ENCODE data around the gene PLIN3.
"Not testable (repeated sequence)": the region's sequence is repeated elsewhere in the genome, so short reads cannot be mapped to it uniquely, and the experiment has no call there.

The PLIN3 gene

GRCh38 chr19:4829001-4829712, 38.3 kb downstream of the PLIN3 start:
- peak; percentile 24 for TF ChIP-seq CTCF (IDR thresholded peaks at IDR 0.05; ENCODE audit: extremely low read depth, insufficient read depth, missing control alignments)
- DNase-seq (ENCODE audit: low spot score): peak; percentile 31
- in situ Hi-C loops (cut with MboI; ENCODE audit: low pct_unique_long_range_greater_than_20kb, low sequenced_read_pairs, unreplicated experiment): no loop called here

DNA sequence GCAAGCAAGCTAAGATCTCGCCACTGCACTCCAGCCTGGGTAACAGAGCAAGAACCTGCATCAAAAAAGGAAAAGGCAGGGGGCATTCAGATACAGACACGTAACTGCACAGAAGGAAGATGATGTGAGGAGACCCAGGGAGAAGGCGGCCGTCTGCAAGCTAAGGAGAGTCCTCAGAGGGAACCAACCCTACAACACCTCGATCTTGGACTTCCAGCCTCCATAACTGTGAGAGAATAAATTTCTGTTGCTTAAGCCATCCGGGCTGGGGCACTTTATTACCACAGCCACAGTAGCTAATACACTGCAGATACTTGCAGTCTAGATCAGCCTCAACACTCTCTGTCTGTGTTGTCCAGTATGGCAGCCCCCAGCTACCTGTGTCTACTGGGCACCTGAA, 43.9 kb downstream of the PLIN3 start:
- no peak for DNase-seq (ENCODE audit: low spot score)
- in situ Hi-C loops (cut with MboI; ENCODE audit: low pct_unique_long_range_greater_than_20kb, low sequenced_read_pairs, unreplicated experiment): no loop called here
- no peak for TF ChIP-seq CTCF (IDR thresholded peaks at IDR 0.05; ENCODE audit: extremely low read depth, insufficient read depth, missing control alignments)

- in situ Hi-C loops (cut with MboI; ENCODE audit: low pct_unique_long_range_greater_than_20kb, low sequenced_read_pairs, unreplicated experiment); DNase-seq (ENCODE audit: low spot score): not testable (repeated sequence)
Observed at GRCh38 chr19:4822354-4822753, 45.1 kb downstream of the PLIN3 start.

DNA sequence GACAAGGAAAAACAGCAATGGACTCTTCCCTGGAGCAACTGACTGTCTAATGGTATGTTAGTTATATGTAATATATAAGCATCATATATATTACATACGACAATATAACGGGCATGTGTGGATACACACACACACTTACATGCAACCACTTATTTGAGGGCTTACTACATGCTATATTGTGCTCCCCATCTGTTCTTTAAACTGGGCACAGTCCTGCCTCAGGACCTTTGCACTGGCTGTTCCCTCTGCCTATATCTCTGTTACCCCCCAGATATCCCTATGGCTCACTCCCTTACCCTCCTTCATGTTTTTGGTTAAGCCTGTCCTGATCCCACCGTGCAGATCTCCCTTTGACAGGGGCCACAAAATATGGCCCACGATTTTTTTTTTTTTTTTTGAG, 46.2 kb downstream of the PLIN3 start:
- in situ Hi-C loops (cut with MboI; ENCODE audit: low pct_unique_long_range_greater_than_20kb, low sequenced_read_pairs, unreplicated experiment): no loop called here
- no peak for DNase-seq (ENCODE audit: low spot score)
- TF ChIP-seq CTCF (IDR thresholded peaks at IDR 0.05; ENCODE audit: extremely low read depth, insufficient read depth, missing control alignments): no peak

- no peak for DNase-seq (ENCODE audit: low spot score)
- no peak for TF ChIP-seq CTCF (IDR thresholded peaks at IDR 0.05; ENCODE audit: extremely low read depth, insufficient read depth, missing control alignments)
- in situ Hi-C loops (cut with MboI; ENCODE audit: low pct_unique_long_range_greater_than_20kb, low sequenced_read_pairs, unreplicated experiment): loop anchor here (10.0 kb wide), 2 partner anchors 97 to 217 kb away; no protein-coding TSS in a partner anchor
Observed at GRCh38 chr19:4817467-4818277, 49.8 kb downstream of the PLIN3 start.

GRCh38 chr19:4816950-4817278, 50.6 kb downstream of the PLIN3 start:
- TF ChIP-seq CTCF (IDR thresholded peaks at IDR 0.05; ENCODE audit: extremely low read depth, insufficient read depth, missing control alignments): no peak
- in situ Hi-C loops (cut with MboI; ENCODE audit: low pct_unique_long_range_greater_than_20kb, low sequenced_read_pairs, unreplicated experiment): loop anchor here (10.0 kb wide), 2 partner anchors 98 to 218 kb away; no protein-coding TSS in a partner anchor

More at GRCh38 chr19:4816950-4817278, 50.6 kb downstream of the PLIN3 start:
- DNase-seq (ENCODE audit: low spot score): no peak
